MCF 10A (cell line): ENCODE measurements around the gene KCNH4. TPM values are rescaled to one million over a fixed set of nuclear protein-coding genes. Genes with fewer than 3 reads are reported as not detected.
A peak's percentile ranks its signal among the peaks of the same experiment; 100 is the strongest.
"Not testable (repeated sequence)": the region's sequence is repeated elsewhere in the genome, so short reads cannot be mapped to it uniquely, and the experiment has no call there.

ENCODE experiments used
- BruUV-seq: library from RNA; stranded (reverse); fragments of 400-500 nt; replicated peaks from 2 replicates; lab custom pipeline; 2021; lab: Mats Ljungman, UMichigan
- CTCF ChIA-PET: fragments of 300-600 bp; sonication (Branson Sonifier 250); formaldehyde crosslinking; extraction: SDS; loops from one replicate; lab custom pipeline; 2021; ENCODE audit warnings: antibody characterized with exemption, inconsistent platforms; lab: Yijun Ruan, JAX
- POLR2A ChIA-PET: fragments of 300-600, 350-650 bp; sonication (Branson Sonifier 250); formaldehyde crosslinking; extraction: SDS; loops from one replicate; lab custom pipeline; 2020; ENCODE audit warnings: antibody characterized with exemption, inconsistent platforms; lab: Yijun Ruan, JAX
- DNase-seq: peaks from one replicate; pipeline ENCODE4 v3.0.0-alpha.2; 2018; ENCODE audit not compliant: unreplicated experiment
- H3K27ac Mint-ChIP-seq: one replicate; pipeline ENCODE4 v1.8.0; 2022; ENCODE audit warnings: mild to moderate bottlenecking, low read depth, mixed read lengths; ENCODE audit not compliant: unreplicated experiment
- H3K27me3 Mint-ChIP-seq: one replicate; pipeline ENCODE4 v1.8.0; 2022; ENCODE audit warnings: mixed read lengths; ENCODE audit not compliant: insufficient read depth, unreplicated experiment
- H3K36me3 Mint-ChIP-seq: one replicate; pipeline ENCODE4 v1.8.0; 2022; ENCODE audit warnings: mild to moderate bottlenecking, moderate library complexity, mixed read lengths; ENCODE audit not compliant: insufficient read depth, unreplicated experiment
- H3K4me1 Mint-ChIP-seq: one replicate; pipeline ENCODE4 v1.8.0; 2022; ENCODE audit warnings: mixed read lengths; ENCODE audit not compliant: insufficient read depth, unreplicated experiment
- H3K4me3 Mint-ChIP-seq: one replicate; pipeline ENCODE4 v1.8.0; 2022; ENCODE audit warnings: mild to moderate bottlenecking, moderate library complexity, mixed read lengths; ENCODE audit not compliant: unreplicated experiment
- H3K9me3 Mint-ChIP-seq: one replicate; pipeline ENCODE4 v1.8.0; 2022; ENCODE audit warnings: mixed read lengths; ENCODE audit not compliant: unreplicated experiment
- intact Hi-C: fragments of 100-400 bp; cut with micrococcal nuclease; formaldehyde crosslinking; loops from 2 replicates; pipeline ENCODE4 v1.14.1; 2022
- total RNA-seq: library from RNA; stranded (reverse); gene quantifications from 2 replicates; pipeline ENCODE4 v1.2.3, GENCODE V29; 2022
- TF ChIP-seq, protein P1 (sequence below): fragments of 200-600 bp; IDR thresholded peaks from one replicate; pipeline ENCODE4 v1.8.0; 2022; ENCODE audit warnings: antibody characterized with exemption, mild to moderate bottlenecking; ENCODE audit not compliant: unreplicated experiment

Gene KCNH4
- total RNA-seq, 1 experiment from 2014 or later: not detected

- no peak for DNase-seq
- intact Hi-C loops: no loop called here
- CTCF ChIA-PET: interaction anchor here (0.7 to 1.4 kb wide), 3 partner anchors 128 to 417 kb away, joined by 3 read pairs; no protein-coding TSS in a partner anchor
- POLR2A ChIA-PET: interaction anchor here (0.6 to 2.2 kb wide), 17 partner anchors 16 to 1234 kb away, joined by 3 to 13 read pairs (median 4); partner anchors contain the start of genes ACLY, CNP, DNAJC7 and GHDC
- Mint-ChIP-seq H3K27ac (peak overlapping the region; percentile 90), H3K27me3 (no peaks in the 10 kb centered on the region), H3K4me1 (peaks cover 16% of the 10 kb centered on the region), H3K36me3 (peaks cover 7% of the 10 kb centered on the region), H3K9me3 (no peaks in the 10 kb centered on the region), H3K4me3 (peak overlapping the region; percentile 84)
- TF ChIP-seq, protein P1, sequence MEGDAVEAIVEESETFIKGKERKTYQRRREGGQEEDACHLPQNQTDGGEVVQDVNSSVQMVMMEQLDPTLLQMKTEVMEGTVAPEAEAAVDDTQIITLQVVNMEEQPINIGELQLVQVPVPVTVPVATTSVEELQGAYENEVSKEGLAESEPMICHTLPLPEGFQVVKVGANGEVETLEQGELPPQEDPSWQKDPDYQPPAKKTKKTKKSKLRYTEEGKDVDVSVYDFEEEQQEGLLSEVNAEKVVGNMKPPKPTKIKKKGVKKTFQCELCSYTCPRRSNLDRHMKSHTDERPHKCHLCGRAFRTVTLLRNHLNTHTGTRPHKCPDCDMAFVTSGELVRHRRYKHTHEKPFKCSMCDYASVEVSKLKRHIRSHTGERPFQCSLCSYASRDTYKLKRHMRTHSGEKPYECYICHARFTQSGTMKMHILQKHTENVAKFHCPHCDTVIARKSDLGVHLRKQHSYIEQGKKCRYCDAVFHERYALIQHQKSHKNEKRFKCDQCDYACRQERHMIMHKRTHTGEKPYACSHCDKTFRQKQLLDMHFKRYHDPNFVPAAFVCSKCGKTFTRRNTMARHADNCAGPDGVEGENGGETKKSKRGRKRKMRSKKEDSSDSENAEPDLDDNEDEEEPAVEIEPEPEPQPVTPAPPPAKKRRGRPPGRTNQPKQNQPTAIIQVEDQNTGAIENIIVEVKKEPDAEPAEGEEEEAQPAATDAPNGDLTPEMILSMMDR: no peak
- BruUV-seq: TSS peak; percentile 38
These were observed 26.8 kb downstream of the KCNH4 start for GRCh38 chr17:42153919-42154742.

DNA sequence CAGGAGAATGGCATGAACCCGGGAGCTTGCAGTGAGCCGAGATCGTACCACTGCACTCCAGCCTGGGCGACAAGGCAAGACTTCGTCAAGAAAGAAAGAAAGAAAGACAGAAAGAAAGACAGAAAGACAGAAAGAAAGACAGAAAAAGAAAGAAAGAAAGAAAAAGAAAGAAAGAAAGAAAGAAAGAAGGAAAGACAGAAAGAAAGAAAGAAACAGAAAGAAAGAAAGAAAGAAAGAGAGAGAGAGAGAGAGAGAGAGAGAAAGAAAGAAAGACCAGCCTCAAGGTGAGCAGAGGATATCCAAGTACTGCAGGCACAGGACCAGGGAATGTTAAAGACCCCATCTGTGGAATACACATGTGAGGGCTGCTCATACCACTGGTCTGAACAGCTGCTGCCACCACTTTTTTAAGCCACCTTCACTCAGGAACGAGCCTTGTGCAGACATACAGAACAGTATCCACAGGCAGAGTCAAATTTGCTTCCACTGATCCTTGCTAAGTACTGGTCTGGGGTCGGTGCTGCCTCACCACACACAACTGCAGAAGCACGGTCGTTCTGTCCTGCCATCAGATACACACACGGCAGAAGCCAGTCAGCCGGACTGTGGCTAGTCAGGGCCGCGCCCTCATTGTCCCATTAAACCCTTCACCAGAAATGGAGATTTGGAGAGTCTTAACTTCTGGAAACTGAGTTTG is 33.9 kb downstream of the KCNH4 start:
- TF ChIP-seq, protein P1: no peak
- peaks cover 42% of the 10 kb centered on the region for H3K36me3 Mint-ChIP-seq
- CTCF ChIA-PET: no interaction called here
- no peaks in the 10 kb centered on the region for H3K27me3 Mint-ChIP-seq
- no peaks in the 10 kb centered on the region for H3K9me3 Mint-ChIP-seq
- BruUV-seq: no TSS peak
- no peak for DNase-seq
- peaks cover 12% of the 10 kb centered on the region for H3K4me1 Mint-ChIP-seq
- POLR2A ChIA-PET: no interaction called here
- no peak overlapping the region for H3K4me3 Mint-ChIP-seq
- H3K27ac Mint-ChIP-seq: no peak overlapping the region
- intact Hi-C loops: no loop called here

DNA sequence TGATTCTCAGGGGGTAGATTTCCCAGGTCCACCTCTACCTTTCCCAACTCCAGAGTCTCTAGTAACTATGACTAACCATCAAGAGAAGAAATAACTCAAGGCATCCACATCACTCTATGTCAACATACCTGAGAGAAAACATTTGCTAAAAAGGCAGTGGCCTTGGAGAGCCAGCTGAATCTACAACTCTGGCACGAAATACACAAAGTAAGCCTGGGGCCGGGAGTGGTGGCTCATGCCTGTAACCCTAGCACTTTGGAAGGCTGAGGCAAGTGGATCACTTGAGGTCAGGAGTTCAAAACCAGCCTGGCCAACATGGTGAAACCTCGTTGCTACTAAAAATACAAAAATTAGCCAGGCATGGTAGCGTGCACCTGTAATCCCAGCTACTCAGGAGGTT is 37.8 kb downstream of the KCNH4 start:
- H3K9me3 Mint-ChIP-seq, H3K27me3 Mint-ChIP-seq, BruUV-seq, H3K4me3 Mint-ChIP-seq, H3K4me1 Mint-ChIP-seq, H3K27ac Mint-ChIP-seq, DNase-seq, intact Hi-C loops: not testable (repeated sequence)
- POLR2A ChIA-PET: interaction anchor here (0.5 kb wide), 1 partner anchor 131 kb away, joined by 3 read pairs; no protein-coding TSS in a partner anchor
- CTCF ChIA-PET: interaction anchor here (0.9 kb wide), 1 partner anchor 13 kb away, joined by 3 read pairs; no protein-coding TSS in a partner anchor
- H3K36me3 Mint-ChIP-seq: peaks cover 53% of the 10 kb centered on the region

GRCh38 chr17:42142371-42142896 is 38.5 kb downstream of the KCNH4 start:
- no peak overlapping the region for H3K27ac Mint-ChIP-seq
- CTCF ChIA-PET: interaction anchor here (0.9 kb wide), 1 partner anchor 12 kb away, joined by 3 read pairs; no protein-coding TSS in a partner anchor
- H3K36me3 Mint-ChIP-seq: peaks cover 50% of the 10 kb centered on the region

More at GRCh38 chr17:42142371-42142896, 38.5 kb downstream of the KCNH4 start:
- DNase-seq: no peak
- no peaks in the 10 kb centered on the region for H3K4me1 Mint-ChIP-seq
- TF ChIP-seq, protein P1: no peak
- no peak overlapping the region for H3K4me3 Mint-ChIP-seq
- intact Hi-C loops: no loop called here
- POLR2A ChIA-PET: interaction anchor here (0.5 kb wide), 1 partner anchor 132 kb away, joined by 3 read pairs; no protein-coding TSS in a partner anchor
- BruUV-seq: no TSS peak
- no peaks in the 10 kb centered on the region for H3K9me3 Mint-ChIP-seq
- no peaks in the 10 kb centered on the region for H3K27me3 Mint-ChIP-seq
